Activated CD4-positive, alpha-beta T cell treated with anti-CD3 and anti-CD28 coated beads for 1 hour (primary cell): Measurements from ENCODE around the gene CLEC2B.
"Not testable (repeated sequence)": the region's sequence is repeated elsewhere in the genome, so short reads cannot be mapped to it uniquely, and the experiment has no call there.

Source experiments
- DNase-seq: peaks from one replicate; pipeline ENCODE4 v3.0.0-alpha.2; 2020

Gene CLEC2B

GRCh38 chr12:9869307-9870161 is at the start of gene CLEC2B:
Gene CLEC2B, minus strand, starts transcription at chr12:9869354.
- no peak for DNase-seq

- no peak for DNase-seq
These were observed 42.6 kb upstream of the CLEC2B start for GRCh38 chr12:9911708-9912107.

- no peak for DNase-seq
These were observed 41.7 kb upstream of the CLEC2B start for GRCh38 chr12:9910716-9911421.

- DNase-seq: no peak
These were observed 40.6 kb upstream of the CLEC2B start for GRCh38 chr12:9909724-9910123.

- DNase-seq: no peak
These were observed 39.2 kb upstream of the CLEC2B start for GRCh38 chr12:9908350-9908749.

GRCh38 chr12:9907769-9908168 is 38.6 kb upstream of the CLEC2B start:
- no peak for DNase-seq

- no peak for DNase-seq
These were observed 37.7 kb upstream of the CLEC2B start for GRCh38 chr12:9906873-9907272.

GRCh38 chr12:9902539-9903228 is 33.5 kb upstream of the CLEC2B start:
- no peak for DNase-seq

GRCh38 chr12:9900930-9901329 is 31.8 kb upstream of the CLEC2B start:
- DNase-seq: no peak

GRCh38 chr12:9899209-9899608 is 30.1 kb upstream of the CLEC2B start:
- no peak for DNase-seq

- DNase-seq: no peak
These were observed 28.4 kb upstream of the CLEC2B start for GRCh38 chr12:9897535-9897934.

GRCh38 chr12:9895215-9895971 is 26.2 kb upstream of the CLEC2B start:
- DNase-seq: no peak

GRCh38 chr12:9888665-9889273 is 19.6 kb upstream of the CLEC2B start:
- no peak for DNase-seq

- DNase-seq: no peak
These were observed 14.0 kb upstream of the CLEC2B start for GRCh38 chr12:9883175-9883574.

- no peak for DNase-seq
These were observed 12.8 kb upstream of the CLEC2B start for GRCh38 chr12:9881988-9882387.

GRCh38 chr12:9881246-9881645 is 12.1 kb upstream of the CLEC2B start, which contains the start of gene KLRF2:
Gene KLRF2, plus strand, starts transcription at chr12:9881489. Its CDS starts 107 bp downstream, at chr12:9881596.
- DNase-seq: no peak

GRCh38 chr12:9880532-9881078 is 11.5 kb upstream of the CLEC2B start:
- no peak for DNase-seq

GRCh38 chr12:9876120-9876519 is 7.0 kb upstream of the CLEC2B start:
- DNase-seq: not testable (repeated sequence)

GRCh38 chr12:9872742-9873141 is 3.6 kb upstream of the CLEC2B start:
- no peak for DNase-seq

- no peak for DNase-seq
These were observed 3.0 kb upstream of the CLEC2B start for GRCh38 chr12:9872162-9872561.

- no peak for DNase-seq
These were observed 1.2 kb upstream of the CLEC2B start for GRCh38 chr12:9870286-9870866.

GRCh38 chr12:9868951-9869306 is 225 bp downstream of the CLEC2B start:
- no peak for DNase-seq
